22Rv1 (cell line): ENCODE results near the gene PCYT2.

ENCODE experiments used
- H3K27ac ChIP-seq: fragments of 450-650 bp; 2 replicates; pipeline ENCODE4 v1.5.1; 2017
- CTCF ChIP-seq: fragments of 450-650 bp; IDR thresholded peaks from 2 replicates; pipeline ENCODE4 v1.5.1; 2017; ENCODE audit warnings: mild to moderate bottlenecking
- ZFX ChIP-seq: fragments of 450-650 bp; IDR thresholded peaks from 2 replicates; pipeline ENCODE4 v1.6.1; 2017; ENCODE audit warnings: antibody characterized with exemption, borderline replicate concordance

The PCYT2 gene

GRCh38 chr17:81858170-81858966, 52.8 kb downstream of the PCYT2 start:
- peak overlapping the region; percentile 99; the same call in 1 of the 2 replicates for H3K27ac ChIP-seq
- no peak for TF ChIP-seq CTCF
- no peak for TF ChIP-seq ZFX

- no peak overlapping the region for H3K27ac ChIP-seq
Observed at GRCh38 chr17:81854974-81855774, 56.0 kb downstream of the PCYT2 start.

GRCh38 chr17:81852237-81852636, 59.0 kb downstream of the PCYT2 start:
- H3K27ac ChIP-seq, result no peak overlapping the region
- no peak for TF ChIP-seq ZFX
- TF ChIP-seq CTCF, result no peak

More at GRCh38 chr17:81854974-81855774, 56.0 kb downstream of the PCYT2 start:
- TF ChIP-seq ZFX (no peak), CTCF (no peak)

- no peak overlapping the region for H3K27ac ChIP-seq
- TF ChIP-seq ZFX (no peak), CTCF (no peak)
Observed at GRCh38 chr17:81851423-81851822, 59.8 kb downstream of the PCYT2 start.
